ENCODE measurements around the gene ERF. TPM values are rescaled to one million over a fixed set of nuclear protein-coding genes. Genes with fewer than 3 reads are reported as not detected.
A peak's percentile ranks its signal among the peaks of the same experiment; 100 is the strongest.

Gene ERF
- total RNA-seq, 1 donor from 2014 or later: 33.5 TPM

DNA sequence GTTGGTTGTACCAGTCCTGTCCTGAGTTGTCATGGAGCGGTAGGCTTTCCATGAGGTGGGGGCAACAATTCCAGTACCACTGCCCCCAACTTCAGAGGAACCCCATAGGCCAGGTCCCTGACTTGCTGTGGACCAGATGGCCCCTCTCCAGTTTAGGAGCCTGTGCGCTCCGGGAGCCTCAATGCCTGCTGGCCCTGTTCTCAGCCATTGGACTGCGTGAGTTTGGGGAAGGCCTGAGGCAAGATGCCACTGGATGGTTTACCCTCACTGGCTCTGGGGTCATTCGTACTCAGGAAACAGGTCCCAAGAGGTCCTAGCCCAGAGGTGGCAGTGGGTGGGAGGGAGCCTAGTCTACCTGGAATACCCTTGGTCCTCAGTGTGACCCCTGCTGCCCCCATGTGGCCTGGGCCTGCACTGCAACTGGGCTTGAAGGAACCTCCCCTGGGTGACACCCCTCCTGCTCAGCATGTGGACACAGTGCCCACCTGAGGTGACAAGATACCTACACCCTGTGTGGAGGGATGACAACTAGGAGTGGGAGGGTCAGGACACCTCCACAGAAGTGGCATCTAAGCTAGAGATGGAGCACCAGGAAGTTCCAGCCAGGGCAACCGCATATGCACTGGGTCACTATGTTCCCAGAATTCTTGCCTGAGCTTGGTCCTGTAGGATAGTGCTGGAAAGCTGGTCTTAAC is 41.0 kb upstream of the ERF start:
- TF ChIP-seq CTCF (IDR thresholded peaks at IDR 0.05; ENCODE audit: borderline replicate concordance): peak; percentile 98
- intact Hi-C loops (cut with micrococcal nuclease): no loop called here
- no peak overlapping the region for H3K27ac ChIP-seq (replicated peaks)
- no peaks in the 10 kb centered on the region for H3K9me3 ChIP-seq (replicated peaks)
- no peaks in the 10 kb centered on the region for H3K27me3 ChIP-seq (ENCODE audit: low read depth)
- peak; percentile 84 for DNase-seq
- H3K4me1 ChIP-seq: no peaks in the 10 kb centered on the region
- H3K4me3 ChIP-seq: no peak overlapping the region
- H3K36me3 ChIP-seq: peaks cover 36% of the 10 kb centered on the region

DNA sequence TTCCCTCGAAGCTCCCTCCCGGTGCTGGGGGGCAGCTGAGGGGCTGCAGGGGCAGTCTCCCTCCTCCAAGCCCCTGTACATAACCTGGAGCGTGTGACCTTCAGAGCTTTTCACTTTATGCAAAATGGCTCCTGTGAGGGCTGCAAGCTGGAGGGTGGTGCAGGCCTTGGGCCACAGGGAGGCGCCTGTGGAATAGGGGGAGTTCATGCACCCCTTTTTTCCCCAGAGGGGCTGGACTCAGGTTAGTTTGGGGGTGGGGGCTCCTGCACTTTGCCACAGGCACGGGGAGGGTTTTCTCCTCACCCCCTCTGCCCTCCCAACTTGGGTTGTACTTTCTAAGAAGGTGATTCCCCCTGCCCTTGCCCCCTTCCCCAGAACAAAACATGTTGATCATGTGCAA is 40.4 kb upstream of the ERF start:
- Histone ChIP-seq H3K27me3 (ENCODE audit: low read depth) (no peaks in the 10 kb centered on the region), H3K36me3 (peaks cover 42% of the 10 kb centered on the region), H3K27ac (replicated peaks) (no peak overlapping the region), H3K9me3 (replicated peaks) (no peaks in the 10 kb centered on the region), H3K4me1 (no peaks in the 10 kb centered on the region), H3K4me3 (no peak overlapping the region)
- no peak for TF ChIP-seq CTCF (IDR thresholded peaks at IDR 0.05; ENCODE audit: borderline replicate concordance)
- no peak for DNase-seq
- intact Hi-C loops (cut with micrococcal nuclease): no loop called here

DNA sequence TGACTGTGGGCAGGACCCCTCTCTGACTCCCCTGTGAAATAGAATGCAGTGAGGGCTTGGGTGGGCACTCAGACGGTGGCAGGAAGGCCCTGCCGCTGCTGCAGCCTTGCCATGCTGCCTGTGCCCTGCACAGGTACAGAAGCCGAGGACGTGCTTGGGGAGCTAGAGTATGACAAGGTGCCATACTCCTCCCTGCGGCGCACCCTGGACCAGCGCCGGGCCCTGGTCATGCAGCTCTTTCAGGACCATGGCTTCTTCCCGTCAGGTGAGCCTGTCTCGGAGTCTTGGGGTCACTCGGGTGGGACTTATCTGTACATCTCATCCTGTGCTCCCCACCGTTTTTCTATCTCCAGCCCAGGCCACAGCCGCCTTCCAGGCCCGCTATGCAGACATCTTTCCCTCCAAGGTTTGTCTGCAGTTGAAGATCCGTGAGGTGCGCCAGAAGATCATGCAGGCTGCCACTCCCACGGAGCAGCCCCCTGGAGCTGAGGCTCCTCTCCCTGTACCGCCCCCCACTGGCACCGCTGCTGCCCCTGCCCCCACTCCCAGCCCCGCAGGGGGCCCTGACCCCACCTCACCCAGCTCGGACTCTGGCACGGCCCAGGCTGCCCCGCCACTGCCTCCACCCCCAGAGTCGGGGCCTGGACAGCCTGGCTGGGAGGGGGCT is 39.7 kb upstream of the ERF start:
- H3K27me3 ChIP-seq (ENCODE audit: low read depth): no peaks in the 10 kb centered on the region
- H3K4me1 ChIP-seq: no peaks in the 10 kb centered on the region
- DNase-seq: no peak
- no peak for TF ChIP-seq CTCF (IDR thresholded peaks at IDR 0.05; ENCODE audit: borderline replicate concordance)
- no peak overlapping the region for H3K27ac ChIP-seq (replicated peaks)
- intact Hi-C loops (cut with micrococcal nuclease): no loop called here
- H3K4me3 ChIP-seq: no peak overlapping the region
- H3K9me3 ChIP-seq (replicated peaks): no peaks in the 10 kb centered on the region
- peaks cover 49% of the 10 kb centered on the region for H3K36me3 ChIP-seq

GRCh38 chr19:42293948-42294347 is 39.0 kb upstream of the ERF start:
- Histone ChIP-seq H3K27me3 (ENCODE audit: low read depth) (no peaks in the 10 kb centered on the region), H3K4me1 (no peaks in the 10 kb centered on the region), H3K27ac (replicated peaks) (no peak overlapping the region), H3K4me3 (no peak overlapping the region), H3K36me3 (peaks cover 56% of the 10 kb centered on the region), H3K9me3 (replicated peaks) (no peaks in the 10 kb centered on the region)
- TF ChIP-seq CTCF (IDR thresholded peaks at IDR 0.05; ENCODE audit: borderline replicate concordance): no peak
- intact Hi-C loops (cut with micrococcal nuclease): no loop called here
- DNase-seq: no peak

GRCh38 chr19:42293540-42293939 is 38.6 kb upstream of the ERF start:
- no peaks in the 10 kb centered on the region for H3K9me3 ChIP-seq (replicated peaks)
- no peak for DNase-seq
- no peaks in the 10 kb centered on the region for H3K4me1 ChIP-seq
- H3K27ac ChIP-seq (replicated peaks): no peak overlapping the region
- TF ChIP-seq CTCF (IDR thresholded peaks at IDR 0.05; ENCODE audit: borderline replicate concordance): no peak
- no peak overlapping the region for H3K4me3 ChIP-seq
- no peaks in the 10 kb centered on the region for H3K27me3 ChIP-seq (ENCODE audit: low read depth)
- intact Hi-C loops (cut with micrococcal nuclease): no loop called here
- H3K36me3 ChIP-seq: peaks cover 60% of the 10 kb centered on the region
